Activated T-cell treated with anti-CD3 and anti-CD28 coated beads, Interleukin-2, amount 50 U/mL, for 24 hours (primary cell): Measurements from ENCODE around the gene CACNA1C.

Experiments
- DNase-seq: peaks from one replicate; pipeline ENCODE4 v3.0.0-alpha.2; 2020
- H3K27ac Mint-ChIP-seq: 2 replicates; pipeline ENCODE4 v1.8.0; 2020; ENCODE audit warnings: mild to moderate bottlenecking, mixed read lengths
- H3K27me3 Mint-ChIP-seq: 2 replicates; pipeline ENCODE4 v1.8.0; 2020; ENCODE audit warnings: mixed read lengths
- H3K36me3 Mint-ChIP-seq: 2 replicates; pipeline ENCODE4 v1.8.0; 2020; ENCODE audit warnings: low read depth, mixed read lengths
- H3K4me1 Mint-ChIP-seq: 2 replicates; pipeline ENCODE4 v1.8.0; 2020; ENCODE audit warnings: low read depth, mixed read lengths
- H3K4me3 Mint-ChIP-seq: 2 replicates; pipeline ENCODE4 v1.8.0; 2020; ENCODE audit warnings: mild to moderate bottlenecking, moderate library complexity, mixed read lengths
- H3K9me3 Mint-ChIP-seq: 2 replicates; pipeline ENCODE4 v1.8.0; 2020; ENCODE audit warnings: mixed read lengths

CACNA1C gene

DNA sequence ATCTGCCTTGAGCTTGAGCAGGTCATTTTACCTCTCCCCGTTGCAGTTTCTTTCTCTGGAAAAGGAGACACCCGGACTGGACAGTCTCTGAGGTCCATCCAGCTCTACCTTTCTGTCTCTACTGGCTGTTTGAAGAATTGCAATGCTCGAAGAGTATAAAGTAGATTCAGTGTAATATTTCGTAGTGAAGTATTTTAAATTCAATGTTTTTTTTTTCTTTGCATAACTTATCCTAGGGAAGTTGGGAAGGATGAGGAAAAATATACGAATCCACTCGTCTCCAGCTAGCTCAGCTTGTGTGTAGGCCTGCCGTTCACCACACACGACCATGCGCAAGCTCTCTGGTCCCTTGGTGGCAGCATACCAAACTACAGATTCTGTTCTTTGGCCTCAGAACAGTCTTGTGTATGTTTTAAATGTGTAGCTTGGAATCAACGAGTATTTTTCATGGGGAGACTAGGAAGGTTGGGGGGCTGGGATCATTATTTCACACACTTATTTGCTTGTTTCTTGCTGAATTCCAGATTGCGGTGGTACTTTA, 307.9 kb downstream of the CACNA1C start:
- Mint-ChIP-seq H3K9me3 (no peaks in the 10 kb centered on the region), H3K4me3 (no peak overlapping the region), H3K4me1 (peaks cover 15% of the 10 kb centered on the region), H3K36me3 (no peaks in the 10 kb centered on the region), H3K27ac (no peak overlapping the region), H3K27me3 (peaks cover 59% of the 10 kb centered on the region)
- DNase-seq, result no peak

GRCh38 chr12:2363836-2364609, 311.2 kb downstream of the CACNA1C start:
- Mint-ChIP-seq H3K36me3 (no peaks in the 10 kb centered on the region), H3K9me3 (no peaks in the 10 kb centered on the region), H3K27ac (no peak overlapping the region), H3K4me3 (no peak overlapping the region), H3K4me1 (peaks cover under 1% of the 10 kb centered on the region), H3K27me3 (peaks cover 37% of the 10 kb centered on the region)
- no peak for DNase-seq

DNA sequence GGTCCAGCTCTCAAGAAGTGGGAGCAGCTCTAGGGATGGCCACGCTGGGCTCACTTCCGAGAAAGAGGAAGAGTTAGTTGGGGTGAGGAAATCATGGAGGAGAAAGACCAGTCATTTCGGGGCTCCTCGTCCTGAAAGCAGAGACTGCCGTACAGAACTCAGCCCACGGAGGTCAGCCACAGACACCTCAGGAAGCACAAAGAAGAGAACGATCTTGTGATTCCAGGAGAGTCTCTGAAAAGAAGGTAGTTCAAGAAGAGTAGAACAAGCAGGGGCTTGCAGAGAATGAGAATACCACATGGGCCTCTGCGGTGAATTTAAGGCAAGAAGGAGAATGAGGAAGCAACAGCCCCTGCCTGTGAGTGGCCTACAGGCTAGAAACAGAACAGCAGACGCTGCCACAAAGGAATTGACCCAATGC, 311.9 kb downstream of the CACNA1C start:
- H3K9me3 Mint-ChIP-seq, result no peaks in the 10 kb centered on the region
- no peak for DNase-seq
- H3K27me3 Mint-ChIP-seq, result peaks cover 31% of the 10 kb centered on the region
- no peaks in the 10 kb centered on the region for H3K4me1 Mint-ChIP-seq
- H3K4me3 Mint-ChIP-seq, result no peak overlapping the region
- no peaks in the 10 kb centered on the region for H3K36me3 Mint-ChIP-seq
- no peak overlapping the region for H3K27ac Mint-ChIP-seq

DNA sequence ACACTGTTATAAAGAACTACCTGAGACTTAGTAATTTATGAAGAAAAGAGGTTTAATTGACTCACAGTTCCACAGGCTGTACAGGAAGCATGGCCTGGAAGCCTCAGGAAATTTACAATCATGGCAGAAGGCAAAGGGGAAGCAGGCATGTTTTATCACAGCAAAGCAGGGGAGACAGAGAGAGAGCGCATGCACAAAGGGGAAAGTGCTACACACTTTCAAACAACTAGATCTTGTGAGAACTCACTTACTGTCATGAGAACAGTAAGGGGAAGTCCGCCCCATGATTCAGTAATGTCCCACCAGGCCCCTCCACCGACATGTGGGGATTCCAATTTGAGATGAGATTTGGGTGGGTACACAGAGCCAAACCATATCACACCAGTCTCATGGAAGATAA, 313.9 kb downstream of the CACNA1C start:
- H3K4me1 Mint-ChIP-seq, result no peaks in the 10 kb centered on the region
- no peak overlapping the region for H3K27ac Mint-ChIP-seq
- peaks cover 16% of the 10 kb centered on the region for H3K27me3 Mint-ChIP-seq
- no peaks in the 10 kb centered on the region for H3K36me3 Mint-ChIP-seq
- no peak overlapping the region for H3K4me3 Mint-ChIP-seq
- no peak for DNase-seq
- no peaks in the 10 kb centered on the region for H3K9me3 Mint-ChIP-seq

DNA sequence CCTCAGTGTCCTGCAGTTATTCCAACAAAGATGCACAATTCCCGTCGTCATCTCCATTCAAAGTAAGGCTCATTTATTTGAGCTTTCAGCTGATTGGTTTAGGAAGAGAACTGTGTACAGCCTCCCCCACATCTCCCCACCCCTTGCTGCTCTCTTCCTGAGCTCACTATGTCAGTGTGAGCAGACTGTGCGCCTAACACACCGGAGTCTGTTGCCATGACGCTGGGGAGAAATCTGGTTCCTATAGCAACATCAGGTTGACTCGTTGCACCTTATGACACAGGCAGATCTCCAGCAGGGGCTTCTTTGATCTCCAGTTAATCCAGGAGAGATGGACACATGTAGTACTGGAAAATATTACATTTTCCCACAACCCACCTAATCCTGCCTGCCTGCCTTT, 319.4 kb downstream of the CACNA1C start:
- Mint-ChIP-seq H3K27ac (no peak overlapping the region), H3K36me3 (no peaks in the 10 kb centered on the region), H3K9me3 (no peaks in the 10 kb centered on the region), H3K27me3 (peaks cover 1% of the 10 kb centered on the region), H3K4me1 (no peaks in the 10 kb centered on the region), H3K4me3 (no peak overlapping the region)
- DNase-seq, result no peak

DNA sequence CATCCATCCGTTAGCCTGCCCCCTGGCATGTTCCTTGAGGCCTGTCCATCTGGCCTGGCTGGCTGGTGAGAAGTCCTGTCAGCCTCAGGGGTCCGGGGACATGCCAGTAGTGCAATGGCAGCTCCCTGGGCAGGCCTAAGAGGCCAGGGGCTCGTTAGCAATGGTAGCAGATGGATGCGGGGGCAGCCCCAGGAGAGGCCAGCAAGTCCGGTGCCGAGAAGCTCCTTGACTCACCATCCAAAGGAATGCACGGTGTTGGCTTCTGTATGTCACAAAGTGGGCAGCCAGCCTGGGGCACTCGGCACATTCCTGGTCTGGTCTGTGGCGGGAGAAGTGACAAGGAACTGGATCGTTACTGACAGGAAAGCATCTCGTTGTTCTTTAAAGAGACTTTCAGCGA, 319.9 kb downstream of the CACNA1C start:
- no peaks in the 10 kb centered on the region for H3K27me3 Mint-ChIP-seq
- H3K4me3 Mint-ChIP-seq, result no peak overlapping the region
- no peak for DNase-seq
- H3K36me3 Mint-ChIP-seq, result no peaks in the 10 kb centered on the region
- H3K9me3 Mint-ChIP-seq, result no peaks in the 10 kb centered on the region
- no peak overlapping the region for H3K27ac Mint-ChIP-seq
- H3K4me1 Mint-ChIP-seq, result no peaks in the 10 kb centered on the region

DNA sequence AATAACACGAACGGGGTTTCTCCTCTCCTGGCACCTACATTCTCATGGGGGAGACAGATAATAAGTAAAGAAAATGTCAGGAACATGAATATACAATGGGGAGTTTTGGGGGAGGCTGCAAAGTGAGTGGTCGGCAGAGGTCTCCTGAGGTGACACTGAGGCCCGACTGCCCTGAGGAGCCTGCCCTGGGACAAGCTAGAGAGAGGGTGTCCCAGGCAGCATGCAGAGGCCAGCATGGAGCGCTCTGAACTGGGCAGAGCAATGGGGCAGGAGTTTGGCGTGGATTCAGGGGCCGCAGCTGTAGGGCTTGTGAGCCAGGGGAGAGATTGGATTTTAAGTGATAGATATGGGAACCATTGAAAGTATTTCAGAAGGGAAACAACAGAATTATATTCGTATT, 320.5 kb downstream of the CACNA1C start:
- Mint-ChIP-seq H3K36me3 (no peaks in the 10 kb centered on the region), H3K27me3 (no peaks in the 10 kb centered on the region), H3K4me1 (no peaks in the 10 kb centered on the region), H3K27ac (no peak overlapping the region), H3K9me3 (no peaks in the 10 kb centered on the region), H3K4me3 (no peak overlapping the region)
- DNase-seq, result no peak

GRCh38 chr12:2374092-2374906, 321.5 kb downstream of the CACNA1C start:
- no peaks in the 10 kb centered on the region for H3K36me3 Mint-ChIP-seq
- no peak overlapping the region for H3K4me3 Mint-ChIP-seq
- H3K9me3 Mint-ChIP-seq, result no peaks in the 10 kb centered on the region
- no peak for DNase-seq
- no peak overlapping the region for H3K27ac Mint-ChIP-seq
- no peaks in the 10 kb centered on the region for H3K27me3 Mint-ChIP-seq
- H3K4me1 Mint-ChIP-seq, result no peaks in the 10 kb centered on the region

DNA sequence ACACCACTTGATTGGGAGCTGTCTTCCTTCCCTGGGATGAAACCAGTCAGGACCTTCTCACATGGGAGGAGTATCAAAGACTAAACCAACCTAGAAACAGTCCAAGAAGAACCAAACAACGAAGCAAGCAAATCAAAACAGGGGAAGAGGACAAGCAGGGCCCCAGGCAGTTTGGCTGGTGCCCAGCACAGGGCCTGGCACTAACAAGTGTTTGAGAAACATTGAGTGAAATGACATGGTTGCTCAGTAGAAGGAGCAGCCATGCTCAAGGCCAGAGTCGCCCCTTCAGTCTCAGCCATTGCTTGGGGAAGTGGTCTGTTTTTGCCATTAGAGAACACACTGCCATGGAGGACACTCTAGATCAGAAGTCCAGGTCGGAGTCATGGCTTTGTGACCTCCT, 323.1 kb downstream of the CACNA1C start:
- H3K36me3 Mint-ChIP-seq, result no peaks in the 10 kb centered on the region
- H3K4me1 Mint-ChIP-seq, result no peaks in the 10 kb centered on the region
- no peak overlapping the region for H3K4me3 Mint-ChIP-seq
- no peak for DNase-seq
- H3K9me3 Mint-ChIP-seq, result no peaks in the 10 kb centered on the region
- peaks cover 3% of the 10 kb centered on the region for H3K27me3 Mint-ChIP-seq
- H3K27ac Mint-ChIP-seq, result no peak overlapping the region

DNA sequence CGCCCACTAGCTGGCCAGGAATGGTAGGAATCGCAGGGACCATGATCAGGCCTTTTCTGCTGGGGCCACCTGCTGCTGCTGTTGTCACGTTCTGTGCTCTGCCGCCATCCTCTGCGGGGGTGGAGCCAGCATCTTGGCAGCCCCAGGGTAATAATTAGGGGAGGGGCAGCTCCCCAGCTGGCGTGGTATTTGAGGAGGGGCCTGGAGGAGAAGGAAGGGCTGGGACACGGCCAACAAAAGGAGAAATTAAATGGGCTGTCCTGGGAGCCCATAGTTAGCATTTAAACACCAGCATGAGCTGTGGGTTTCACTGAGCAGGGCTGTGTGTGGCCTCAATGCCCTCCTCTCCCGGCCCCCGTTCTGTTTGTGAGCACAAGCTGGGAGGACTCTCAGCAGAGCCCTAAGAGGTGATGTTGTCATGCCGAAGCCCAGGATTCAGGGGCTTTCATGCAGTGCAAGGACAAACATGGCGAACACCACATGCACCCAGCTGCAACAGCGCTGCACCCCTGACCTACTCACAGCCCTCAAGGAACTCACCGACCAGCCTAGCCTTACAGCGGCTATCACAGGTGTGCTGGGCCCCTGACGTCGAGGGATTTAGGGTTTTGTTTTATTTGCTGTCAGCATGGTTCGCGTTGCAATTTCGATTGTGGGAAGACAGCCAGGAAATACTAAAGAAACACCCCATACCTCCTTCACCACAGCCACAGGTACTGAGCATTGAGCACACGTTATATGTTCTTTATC, 324.3 kb downstream of the CACNA1C start:
- Mint-ChIP-seq H3K36me3 (no peaks in the 10 kb centered on the region), H3K4me3 (no peak overlapping the region), H3K27me3 (peaks cover 3% of the 10 kb centered on the region), H3K27ac (no peak overlapping the region), H3K4me1 (no peaks in the 10 kb centered on the region), H3K9me3 (no peaks in the 10 kb centered on the region)
- no peak for DNase-seq

DNA sequence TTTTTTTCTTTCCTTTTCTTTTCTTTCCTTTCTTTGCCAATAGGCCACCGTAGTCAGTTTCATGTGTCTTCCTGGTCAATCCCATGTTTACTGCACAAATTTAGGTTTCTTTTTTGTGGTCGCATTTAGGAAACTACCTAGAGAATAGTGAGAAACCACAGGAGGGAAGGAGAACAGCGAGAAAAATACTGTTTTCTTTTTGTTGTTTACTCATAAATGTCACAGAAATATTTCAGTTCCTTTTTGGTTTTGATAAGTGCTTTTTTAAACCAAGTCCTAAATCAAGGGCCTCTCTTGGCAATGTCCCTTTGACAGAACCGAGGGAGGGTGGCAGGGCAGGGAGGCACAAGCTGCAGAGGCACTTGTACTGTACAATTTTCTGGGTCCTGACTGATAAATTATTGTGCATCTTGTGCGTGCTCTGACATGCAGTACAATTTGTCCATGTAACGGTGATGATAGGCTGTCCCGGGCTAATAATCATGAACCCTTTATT, 326.1 kb downstream of the CACNA1C start:
- Mint-ChIP-seq H3K36me3 (no peaks in the 10 kb centered on the region), H3K27ac (no peak overlapping the region), H3K27me3 (peaks cover 4% of the 10 kb centered on the region), H3K4me3 (no peak overlapping the region), H3K9me3 (no peaks in the 10 kb centered on the region), H3K4me1 (no peaks in the 10 kb centered on the region)
- DNase-seq, result no peak

DNA sequence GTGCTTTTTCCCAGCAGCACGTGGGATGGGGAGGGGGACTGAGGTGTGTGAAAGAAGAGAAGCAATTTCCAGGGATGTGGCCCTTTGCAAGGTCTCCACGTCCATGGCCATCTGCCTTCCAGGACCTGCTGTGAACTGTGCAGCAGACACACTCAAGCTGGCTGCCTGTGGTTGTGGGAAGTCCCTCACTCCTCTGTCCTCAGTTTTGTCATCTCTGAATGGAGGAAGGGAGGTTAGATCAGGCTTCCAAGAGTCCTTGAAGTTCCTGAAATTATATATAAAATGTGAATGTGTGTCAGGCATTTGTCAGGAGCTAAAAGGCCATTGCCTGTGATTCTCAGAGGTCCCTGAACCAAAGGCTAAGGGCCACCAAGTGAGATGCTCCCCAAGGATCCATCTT, 328.2 kb downstream of the CACNA1C start:
- Mint-ChIP-seq H3K4me1 (no peaks in the 10 kb centered on the region), H3K27ac (no peak overlapping the region), H3K36me3 (no peaks in the 10 kb centered on the region), H3K9me3 (no peaks in the 10 kb centered on the region), H3K4me3 (no peak overlapping the region), H3K27me3 (peaks cover 18% of the 10 kb centered on the region)
- DNase-seq, result no peak

GRCh38 chr12:2382370-2383155, 329.8 kb downstream of the CACNA1C start:
- no peak overlapping the region for H3K27ac Mint-ChIP-seq
- no peak for DNase-seq
- H3K27me3 Mint-ChIP-seq, result peaks cover 18% of the 10 kb centered on the region
- H3K36me3 Mint-ChIP-seq, result no peaks in the 10 kb centered on the region
- no peaks in the 10 kb centered on the region for H3K9me3 Mint-ChIP-seq
- no peak overlapping the region for H3K4me3 Mint-ChIP-seq
- no peaks in the 10 kb centered on the region for H3K4me1 Mint-ChIP-seq
